Thymus (tissue), 14 donors: ENCODE results near the gene GNG8. TPM values are rescaled to one million over a fixed set of nuclear protein-coding genes. Genes with fewer than 3 reads are reported as not detected.

Experiments
- DNase-seq, 9 donors: peaks; one replicate each; pipeline ENCODE4 v3.0.0-alpha.2; 2013; ENCODE audit warnings: low spot score in 9 of 9, low read depth in 6 of 9, missing footprints in 1 of 9
- H3K27ac ChIP-seq, 2 donors: one replicate each; pipeline ENCODE4 v1.5.1; 2013; ENCODE audit warnings: control low read depth in 1 of 2, low read depth in 1 of 2, low read length in 1 of 2, mild to moderate bottlenecking in 1 of 2, moderate library complexity in 1 of 2
- H3K27me3 ChIP-seq, 2 donors: one replicate each; pipeline ENCODE4 v1.5.1; 2013; ENCODE audit warnings: low read length in 1 of 2; ENCODE audit not compliant: control insufficient read depth in 2 of 2, insufficient read depth in 1 of 2
- H3K36me3 ChIP-seq, 2 donors: one replicate each; pipeline ENCODE4 v1.5.1; 2013; ENCODE audit warnings: low read length in 1 of 2, mild to moderate bottlenecking in 1 of 2, moderate library complexity in 1 of 2; ENCODE audit not compliant: control insufficient read depth in 2 of 2, insufficient read depth in 2 of 2
- H3K4me1 ChIP-seq, 2 donors: one replicate each; pipeline ENCODE4 v1.5.1; 2013; ENCODE audit warnings: low read length in 2 of 2; ENCODE audit not compliant: control insufficient read depth in 2 of 2, insufficient read depth in 2 of 2
- H3K4me3 ChIP-seq, 2 donors: one replicate each; pipeline ENCODE4 v1.5.1; 2013; ENCODE audit warnings: low read length in 2 of 2, control low read depth in 1 of 2, mild to moderate bottlenecking in 1 of 2
- H3K9me3 ChIP-seq, 2 donors: one replicate each; pipeline ENCODE4 v1.5.1; 2013; ENCODE audit warnings: low read length in 1 of 2, mild to moderate bottlenecking in 1 of 2; ENCODE audit not compliant: control insufficient read depth in 2 of 2, insufficient read depth in 1 of 2
- WGBS: extraction: QIAGEN DNeasy Blood & Tissue Kit; methylation state at CpG from one replicate; pipeline ENCODE4 v1.1.7; 2013; 5-methylcytosine and 5-hydroxymethylcytosine counted together
- long read RNA-seq, 10 donors: transcript quantifications; one replicate each; lab custom pipeline, GENCODE V29; 2026
- polyA plus RNA-seq: library from polyadenylated mRNA; stranded (reverse); fragments of 200-250 nt; gene quantifications from one replicate; pipeline ENCODE4 v1.2.3, GENCODE V29; 2013
- total RNA-seq: library from RNA; stranded (reverse); fragments of 120-200 nt; gene quantifications from one replicate; pipeline ENCODE4 v1.2.4, GENCODE V29; 2013
- donor health status: healthy.

Gene GNG8
- total RNA-seq, result 3.8 TPM
- not detected for polyA plus RNA-seq
- long read RNA-seq, donor 1, result 0 reads
- long read RNA-seq, donor 2, partial matches to known transcripts, result 0 of 1 reads
- long read RNA-seq, donor 2, other reads (novel, unspliced or antisense), result 0 of 1 reads
- long read RNA-seq, donor 3, partial matches to known transcripts, result 0 of 4 reads
- long read RNA-seq, donor 3, other reads (novel, unspliced or antisense), result 0 of 4 reads
- long read RNA-seq, donor 4, partial matches to known transcripts, result 0 of 2 reads
- long read RNA-seq, donor 4, other reads (novel, unspliced or antisense), result 0 of 2 reads
- long read RNA-seq, donor 5, partial matches to known transcripts, result 0 of 4 reads
- long read RNA-seq, donor 5, other reads (novel, unspliced or antisense), result 0 of 4 reads
- long read RNA-seq, donor 6, partial matches to known transcripts, result 0 of 3 reads
- long read RNA-seq, donor 6, other reads (novel, unspliced or antisense), result 0 of 3 reads
- long read RNA-seq, donor 7, result 0 reads
- long read RNA-seq, donor 8, result 0 reads
- long read RNA-seq, donor 9, partial matches to known transcripts, result 0 of 2 reads
- long read RNA-seq, donor 9, other reads (novel, unspliced or antisense), result 0 of 2 reads
- long read RNA-seq, donor 10, partial matches to known transcripts, result 0 of 1 reads
- long read RNA-seq, donor 10, other reads (novel, unspliced or antisense), result 0 of 1 reads

GRCh38 chr19:46635920-46636761 is at the start of gene GNG8:
Gene GNG8, minus strand, starts transcription at chr19:46636202. Its CDS starts 1,520 bp downstream, at chr19:46634682.
- Histone ChIP-seq H3K4me3 (no peak within 1 kb of the TSS), H3K9me3 (peaks cover 1 to 3% of the 10 kb centered on the region in 2 donors), H3K27me3 (peaks cover 30 to 93% of the 10 kb centered on the region in 2 donors), H3K36me3 (no peaks in the 10 kb centered on the region), H3K4me1 (peaks cover 12 to 55% of the 10 kb centered on the region in 2 donors), H3K27ac (peak within 1 kb of the TSS in 1 of 2 donors; percentile 46)
- 50% methylated on average over 34 of the region's 34 CpGs for WGBS
- no peak for DNase-seq

- WGBS, result 80% methylated on average over 3 of the region's 3 CpGs
- no peak for DNase-seq
Measured at GRCh38 chr19:46685189-46685588, 49.2 kb upstream of the GNG8 start.

GRCh38 chr19:46678110-46678732 is 42.2 kb upstream of the GNG8 start:
- peaks cover 78 to 90% of the 10 kb centered on the region in 2 donors for H3K36me3 ChIP-seq
- no peaks in the 10 kb centered on the region for H3K27me3 ChIP-seq
- no peak overlapping the region for H3K4me3 ChIP-seq
- 93% methylated on average over 26 of the region's 26 CpGs for WGBS
- DNase-seq, result peak in 4 of 9 donors; percentile 21 to 48 (median 40)
- no peaks in the 10 kb centered on the region for H3K9me3 ChIP-seq
- H3K4me1 ChIP-seq, result no peaks in the 10 kb centered on the region
- no peak overlapping the region for H3K27ac ChIP-seq

More at GRCh38 chr19:46685189-46685588, 49.2 kb upstream of the GNG8 start:
- no peaks in the 10 kb centered on the region for H3K9me3 ChIP-seq
- peaks cover 76 to 84% of the 10 kb centered on the region in 2 donors for H3K36me3 ChIP-seq
- no peak overlapping the region for H3K27ac ChIP-seq
- H3K4me3 ChIP-seq, result no peak overlapping the region
- H3K4me1 ChIP-seq, result no peaks in the 10 kb centered on the region
- H3K27me3 ChIP-seq, result no peaks in the 10 kb centered on the region

GRCh38 chr19:46674416-46675178 is 38.6 kb upstream of the GNG8 start:
- Histone ChIP-seq H3K4me1 (no peaks in the 10 kb centered on the region), H3K27me3 (no peaks in the 10 kb centered on the region), H3K27ac (no peak overlapping the region), H3K9me3 (no peaks in the 10 kb centered on the region), H3K4me3 (no peak overlapping the region), H3K36me3 (peaks cover 67 to 70% of the 10 kb centered on the region in 2 donors)
- no peak for DNase-seq
- WGBS, result 99% methylated on average over 21 of the region's 21 CpGs

GRCh38 chr19:46670813-46671212 is 34.8 kb upstream of the GNG8 start:
- no peaks in the 10 kb centered on the region for H3K4me1 ChIP-seq
- no peaks in the 10 kb centered on the region for H3K27me3 ChIP-seq
- H3K4me3 ChIP-seq, result no peak overlapping the region
- no peak for DNase-seq
- H3K9me3 ChIP-seq, result no peaks in the 10 kb centered on the region
- no peak overlapping the region for H3K27ac ChIP-seq
- H3K36me3 ChIP-seq, result peaks cover 32 to 33% of the 10 kb centered on the region in 2 donors

- no peak overlapping the region for H3K27ac ChIP-seq
- no peaks in the 10 kb centered on the region for H3K27me3 ChIP-seq
- H3K4me1 ChIP-seq, result no peaks in the 10 kb centered on the region
- DNase-seq, result no peak
- H3K4me3 ChIP-seq, result no peak overlapping the region
- H3K36me3 ChIP-seq, result peaks cover 13 to 16% of the 10 kb centered on the region in 2 donors
- no peaks in the 10 kb centered on the region for H3K9me3 ChIP-seq
- 98% methylated on average over 3 of the region's 3 CpGs for WGBS
Measured at GRCh38 chr19:46668662-46669061, 32.7 kb upstream of the GNG8 start.

- no peaks in the 10 kb centered on the region for H3K9me3 ChIP-seq
- 94% methylated on average over 8 of the region's 8 CpGs for WGBS
- H3K4me3 ChIP-seq, result no peak overlapping the region
- H3K36me3 ChIP-seq, result no peaks in the 10 kb centered on the region
- peaks cover 8 to 19% of the 10 kb centered on the region in 2 donors for H3K4me1 ChIP-seq
- no peak for DNase-seq
- no peak overlapping the region for H3K27ac ChIP-seq
- peaks cover 8% of the 10 kb centered on the region in 2 donors for H3K27me3 ChIP-seq
Measured at GRCh38 chr19:46665072-46665471, 29.1 kb upstream of the GNG8 start.
